Mesendoderm (in vitro differentiated cells): ENCODE results near the gene BATF3.

Experiments used
- DNase-seq: peaks from one replicate; pipeline ENCODE4 v3.0.0; 2013
- H2AK5ac ChIP-seq: 2 replicates; pipeline ENCODE4 v1.6.1; 2013; ENCODE audit warnings: low read length, inconsistent platforms
- H2BK120ac ChIP-seq: 2 replicates; pipeline ENCODE4 v1.6.1; 2013; ENCODE audit warnings: low read depth, mild to moderate bottlenecking, low read length, moderate library complexity, mixed read lengths
- H2BK15ac ChIP-seq: replicated peaks from 2 replicates; pipeline ENCODE4 v1.6.1; 2013; ENCODE audit warnings: low read depth, mild to moderate bottlenecking, moderate library complexity
- H2BK5ac ChIP-seq: 2 replicates; pipeline ENCODE4 v1.6.1; 2013; ENCODE audit warnings: low read length, inconsistent platforms
- H3K18ac ChIP-seq: 2 replicates; pipeline ENCODE4 v1.6.1; 2013; ENCODE audit warnings: mild to moderate bottlenecking, low read length, mixed read lengths
- H3K23ac ChIP-seq: one replicate; pipeline ENCODE4 v1.6.1; 2013; ENCODE audit warnings: low read length
- H3K27ac ChIP-seq: 2 replicates; pipeline ENCODE4 v1.5.1; 2013; ENCODE audit warnings: low read depth, mild to moderate bottlenecking, inconsistent platforms, low read length, moderate library complexity
- H3K27me3 ChIP-seq: 2 replicates; pipeline ENCODE4 v1.6.1; 2013; ENCODE audit warnings: low read length, control low read depth, mild to moderate bottlenecking, inconsistent platforms; ENCODE audit not compliant: insufficient read depth, poor library complexity
- H3K36me3 ChIP-seq: 2 replicates; pipeline ENCODE4 v1.6.1; 2013; ENCODE audit warnings: low read length, inconsistent platforms; ENCODE audit not compliant: control insufficient read depth, insufficient read depth
- H3K4ac ChIP-seq: one replicate; pipeline ENCODE4 v1.6.1; 2013; ENCODE audit warnings: low read depth, mild to moderate bottlenecking, low read length, moderate library complexity
- H3K4me1 ChIP-seq: 2 replicates; pipeline ENCODE4 v1.6.1; 2013; ENCODE audit warnings: low read depth, low read length, inconsistent platforms; ENCODE audit not compliant: control insufficient read depth
- H3K4me2 ChIP-seq: 2 replicates; pipeline ENCODE4 v1.6.1; 2013; ENCODE audit warnings: low read length
- H3K4me3 ChIP-seq: 2 replicates; pipeline ENCODE4 v1.5.1; 2013; ENCODE audit warnings: mild to moderate bottlenecking, low read length
- H3K56ac ChIP-seq: one replicate; pipeline ENCODE4 v1.6.1; 2013; ENCODE audit warnings: low read length
- H3K79me1 ChIP-seq: 2 replicates; pipeline ENCODE4 v1.6.1; 2013; ENCODE audit warnings: low read length, inconsistent platforms
- H3K79me2 ChIP-seq: 2 replicates; pipeline ENCODE4 v1.6.1; 2013; ENCODE audit warnings: mild to moderate bottlenecking, low read length; ENCODE audit not compliant: control insufficient read depth, insufficient read depth
- H3K9ac ChIP-seq: 2 replicates; pipeline ENCODE4 v1.6.1; 2013; ENCODE audit warnings: low read length, inconsistent platforms
- H4K5ac ChIP-seq: one replicate; pipeline ENCODE4 v1.6.1; 2013; ENCODE audit warnings: low read length
- H4K8ac ChIP-seq: one replicate; pipeline ENCODE4 v1.6.1; 2013; ENCODE audit warnings: low read depth, mild to moderate bottlenecking, control low read depth, low read length, moderate library complexity
- WGBS: extraction: QIAGEN DNeasy Blood & Tissue Kit; methylation state at CpG from one replicate; pipeline ENCODE4 v1.1.7; 2013; ENCODE audit warnings: low lambda C conversion rate, missing lambda C conversion rate; ENCODE audit not compliant: insufficient coverage; ENCODE audit errors: extremely low coverage; 5-methylcytosine and 5-hydroxymethylcytosine counted together

BATF3 gene

GRCh38 chr1:212678456-212679410 is 20.9 kb downstream of the BATF3 start:
- Histone ChIP-seq H3K4me2 (no peak overlapping the region), H3K18ac (peak overlapping the region; percentile 35), H2BK120ac (peak overlapping the region; percentile 18), H3K79me1 (no peaks in the 10 kb centered on the region), H3K4me3 (no peak overlapping the region), H3K23ac (peak overlapping the region; percentile 38), H2BK5ac (no peak overlapping the region), H3K4ac (no peak overlapping the region), H3K36me3 (no peaks in the 10 kb centered on the region), H3K9ac (no peak overlapping the region), H4K8ac (no peak overlapping the region), H2AK5ac (no peak overlapping the region), H2BK15ac (no peak overlapping the region), H3K79me2 (no peaks in the 10 kb centered on the region), H4K5ac (no peak overlapping the region), H3K56ac (peak overlapping the region; percentile 19), H3K27ac (no peak overlapping the region), H3K4me1 (peaks cover 11% of the 10 kb centered on the region), H3K27me3 (no peaks in the 10 kb centered on the region)
- WGBS = no CpG with 5 or more reads among the region's 11 CpGs
- DNase-seq = no peak

DNA sequence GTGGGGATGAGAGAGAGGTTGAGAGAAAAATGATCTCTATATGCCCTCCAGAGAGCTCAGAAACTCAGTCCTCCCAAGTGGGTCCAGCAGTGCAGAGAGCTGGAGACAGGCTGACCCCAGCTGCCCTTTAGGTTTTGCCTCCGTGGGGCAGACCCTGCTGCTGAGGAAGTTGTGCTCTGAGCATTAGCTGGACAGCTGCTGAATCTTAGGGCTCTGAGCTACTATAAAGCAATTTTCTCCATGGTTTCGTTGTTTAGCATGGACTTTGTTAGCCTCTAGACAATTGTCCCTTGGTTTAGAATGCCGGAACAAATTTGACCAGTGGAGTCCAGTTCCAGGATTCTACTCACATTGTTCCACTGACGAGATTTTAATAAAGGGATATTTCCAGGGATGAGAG is 22.1 kb downstream of the BATF3 start:
- H4K8ac ChIP-seq = no peak overlapping the region
- no peak overlapping the region for H3K4ac ChIP-seq
- H3K27ac ChIP-seq = no peak overlapping the region
- H2BK120ac ChIP-seq = no peak overlapping the region
- H3K4me1 ChIP-seq = peaks cover 7% of the 10 kb centered on the region
- H3K56ac ChIP-seq = peak overlapping the region; percentile 45
- H3K18ac ChIP-seq = no peak overlapping the region
- DNase-seq = no peak
- no peaks in the 10 kb centered on the region for H3K79me2 ChIP-seq
- no peaks in the 10 kb centered on the region for H3K27me3 ChIP-seq
- no peak overlapping the region for H3K23ac ChIP-seq
- H3K4me3 ChIP-seq = no peak overlapping the region
- no peaks in the 10 kb centered on the region for H3K36me3 ChIP-seq
- WGBS = no CpG with 5 or more reads among the region's 4 CpGs
- no peak overlapping the region for H3K9ac ChIP-seq
- no peak overlapping the region for H2BK5ac ChIP-seq
- peak overlapping the region; percentile 55 for H2AK5ac ChIP-seq
- H4K5ac ChIP-seq = no peak overlapping the region
- H3K4me2 ChIP-seq = no peak overlapping the region
- no peak overlapping the region for H2BK15ac ChIP-seq
- no peaks in the 10 kb centered on the region for H3K79me1 ChIP-seq

DNA sequence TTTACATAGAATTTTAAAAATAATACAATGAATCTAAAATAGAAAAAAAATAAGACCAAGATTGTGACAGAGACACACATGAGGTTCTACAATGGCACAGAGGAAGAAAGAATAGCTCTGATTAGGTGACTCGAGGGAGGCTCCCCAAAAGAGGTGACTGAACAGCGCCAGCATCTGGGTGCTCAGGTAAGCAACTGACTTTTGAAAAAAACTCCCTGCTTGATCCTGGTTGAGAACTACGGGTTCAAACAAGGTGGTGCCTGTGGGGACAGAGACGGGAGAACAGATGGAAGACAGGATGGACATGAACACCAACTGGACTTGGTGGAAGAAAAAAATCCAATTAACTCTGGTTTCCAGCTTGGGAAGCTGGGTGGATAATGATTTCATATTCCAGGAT is 22.5 kb downstream of the BATF3 start:
- Histone ChIP-seq H4K8ac (no peak overlapping the region), H3K9ac (no peak overlapping the region), H3K27me3 (no peaks in the 10 kb centered on the region), H3K23ac (no peak overlapping the region), H2BK120ac (no peak overlapping the region), H3K18ac (no peak overlapping the region), H3K27ac (no peak overlapping the region), H3K4me3 (no peak overlapping the region), H3K79me1 (no peaks in the 10 kb centered on the region), H3K4ac (no peak overlapping the region), H3K79me2 (no peaks in the 10 kb centered on the region), H3K4me1 (peaks cover 7% of the 10 kb centered on the region), H3K56ac (no peak overlapping the region), H2AK5ac (no peak overlapping the region), H2BK5ac (no peak overlapping the region), H3K36me3 (no peaks in the 10 kb centered on the region), H3K4me2 (no peak overlapping the region), H4K5ac (no peak overlapping the region), H2BK15ac (no peak overlapping the region)
- DNase-seq = no peak
- WGBS = no CpG with 5 or more reads among the region's 4 CpGs

DNA sequence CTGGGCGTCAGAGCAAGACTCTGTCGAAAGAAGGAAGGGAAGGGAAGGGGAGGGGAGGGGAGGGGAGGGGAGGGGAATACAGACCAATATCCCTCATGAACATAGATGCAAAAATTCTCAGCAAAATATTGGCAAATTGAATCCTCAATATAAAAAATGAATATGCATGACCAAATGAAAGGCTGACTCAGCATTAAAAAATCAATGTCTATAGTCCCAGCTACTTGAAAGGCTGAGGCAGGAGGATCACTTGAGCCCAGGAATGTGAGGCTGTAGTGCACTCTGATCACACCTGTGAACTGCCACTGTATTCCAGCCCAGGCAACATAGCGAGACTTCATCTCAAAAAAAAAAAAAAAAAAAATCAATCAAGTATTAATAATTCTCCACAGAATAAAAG is 24.0 kb downstream of the BATF3 start:
- Histone ChIP-seq H3K9ac (no peak overlapping the region), H3K79me1 (no peaks in the 10 kb centered on the region), H2AK5ac (no peak overlapping the region), H4K5ac (no peak overlapping the region), H3K4ac (no peak overlapping the region), H3K23ac (no peak overlapping the region), H3K4me2 (no peak overlapping the region), H2BK15ac (no peak overlapping the region), H4K8ac (no peak overlapping the region), H3K27ac (no peak overlapping the region), H3K56ac (no peak overlapping the region), H2BK5ac (no peak overlapping the region), H3K4me1 (peaks cover under 1% of the 10 kb centered on the region), H3K4me3 (no peak overlapping the region), H2BK120ac (no peak overlapping the region), H3K36me3 (no peaks in the 10 kb centered on the region), H3K27me3 (no peaks in the 10 kb centered on the region), H3K79me2 (no peaks in the 10 kb centered on the region), H3K18ac (no peak overlapping the region)
- WGBS = no CpG with 5 or more reads among the region's 3 CpGs
- DNase-seq = no peak

- Histone ChIP-seq H3K4me3 (no peak overlapping the region), H3K27ac (no peak overlapping the region), H3K4me1 (no peaks in the 10 kb centered on the region), H3K4ac (no peak overlapping the region), H3K79me2 (no peaks in the 10 kb centered on the region), H2BK15ac (no peak overlapping the region), H3K23ac (no peak overlapping the region), H3K27me3 (no peaks in the 10 kb centered on the region), H2AK5ac (no peak overlapping the region), H4K5ac (no peak overlapping the region), H2BK5ac (no peak overlapping the region), H3K18ac (no peak overlapping the region), H3K36me3 (no peaks in the 10 kb centered on the region), H4K8ac (no peak overlapping the region), H3K79me1 (no peaks in the 10 kb centered on the region), H3K4me2 (no peak overlapping the region), H3K56ac (no peak overlapping the region), H3K9ac (no peak overlapping the region), H2BK120ac (no peak overlapping the region)
- DNase-seq = no peak
- no CpG with 5 or more reads among the region's 3 CpGs for WGBS
Measured at GRCh38 chr1:212674872-212675271, 24.8 kb downstream of the BATF3 start.
